Fibroblast of skin of left biceps (primary cell): ENCODE results near the gene KCNN3.

ENCODE experiments used
- DNase-seq, 2 experiments: peaks; one replicate each; pipeline ENCODE4 v3.0.0-alpha.2; 2013; ENCODE audit warnings: low read depth in 2 of 2

KCNN3 gene

DNA sequence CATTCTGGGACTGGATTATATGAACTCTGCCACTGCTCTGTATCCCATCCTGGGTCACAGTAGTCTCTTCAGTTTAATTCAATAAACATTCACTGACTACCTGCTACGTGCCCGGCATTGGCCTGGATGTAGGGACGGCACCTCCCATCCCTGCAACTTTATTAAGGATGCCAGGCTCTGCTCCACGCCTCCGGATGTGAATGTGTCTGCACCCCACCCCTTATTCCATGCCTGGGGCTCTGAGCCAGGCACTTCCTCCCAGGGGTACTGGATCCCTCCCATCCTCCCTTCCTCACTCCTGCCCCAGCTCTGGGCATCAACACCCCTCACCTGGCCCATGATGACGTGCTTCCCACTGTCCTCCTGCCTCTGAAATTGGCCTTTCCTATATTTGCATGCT is 53.7 kb downstream of the KCNN3 start:
- no peak for DNase-seq

DNA sequence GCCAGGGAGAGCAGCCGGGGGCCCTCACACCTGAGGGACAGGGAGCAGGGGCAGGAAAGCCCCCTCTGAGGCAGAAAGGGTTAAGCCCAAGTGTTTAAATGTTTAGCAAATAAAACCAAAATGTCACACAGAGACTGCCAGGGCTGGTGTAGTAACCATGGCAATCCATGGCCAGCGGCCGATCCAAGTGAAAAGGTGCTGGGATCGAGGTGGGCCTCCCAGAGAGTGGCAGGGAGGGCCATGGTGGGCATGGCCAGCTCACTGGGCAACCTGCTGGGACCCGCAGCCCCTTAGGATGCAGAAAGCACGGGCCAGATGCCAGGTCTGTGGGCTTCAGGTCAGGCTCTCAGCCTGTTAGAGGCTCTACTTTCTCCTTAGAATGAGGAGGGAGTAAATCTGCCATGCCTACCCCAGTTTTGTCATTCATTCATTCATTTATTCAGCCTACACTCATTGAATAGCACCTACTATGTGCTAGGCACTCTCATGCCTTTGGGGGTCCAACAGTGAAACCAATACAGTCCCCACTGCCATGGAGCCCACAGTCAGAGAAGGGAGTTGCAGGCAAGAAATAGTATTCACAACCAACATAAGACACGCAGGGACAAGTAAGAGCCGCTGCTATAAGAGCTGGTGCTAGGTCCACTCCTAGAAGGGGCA is 56.1 kb downstream of the KCNN3 start:
- DNase-seq = no peak

DNA sequence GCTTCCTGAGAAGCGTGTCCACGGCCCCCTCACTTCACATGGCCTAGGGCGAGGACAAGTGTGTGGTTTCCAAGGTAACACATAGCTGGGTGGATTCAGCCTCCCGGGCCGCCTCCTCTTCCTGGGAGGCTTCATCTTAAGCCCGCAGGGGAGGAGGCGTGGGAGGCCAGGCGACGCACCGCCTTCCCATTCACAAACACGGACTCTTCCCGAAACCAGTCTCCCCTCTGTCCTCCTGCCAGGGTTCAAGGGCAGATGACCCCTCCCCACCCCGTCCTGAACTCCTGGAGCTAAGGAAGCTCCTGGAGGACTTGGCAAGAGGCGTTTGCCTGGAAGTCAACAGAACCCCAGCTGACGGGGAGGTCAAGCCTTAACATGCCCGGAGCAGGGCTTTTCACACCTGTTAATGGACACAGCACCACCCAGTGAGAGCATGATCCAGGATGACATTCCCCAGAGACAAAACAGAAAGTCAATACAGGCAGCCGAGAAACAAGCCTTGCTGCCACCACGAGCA is 56.7 kb downstream of the KCNN3 start:
- no peak for DNase-seq

DNA sequence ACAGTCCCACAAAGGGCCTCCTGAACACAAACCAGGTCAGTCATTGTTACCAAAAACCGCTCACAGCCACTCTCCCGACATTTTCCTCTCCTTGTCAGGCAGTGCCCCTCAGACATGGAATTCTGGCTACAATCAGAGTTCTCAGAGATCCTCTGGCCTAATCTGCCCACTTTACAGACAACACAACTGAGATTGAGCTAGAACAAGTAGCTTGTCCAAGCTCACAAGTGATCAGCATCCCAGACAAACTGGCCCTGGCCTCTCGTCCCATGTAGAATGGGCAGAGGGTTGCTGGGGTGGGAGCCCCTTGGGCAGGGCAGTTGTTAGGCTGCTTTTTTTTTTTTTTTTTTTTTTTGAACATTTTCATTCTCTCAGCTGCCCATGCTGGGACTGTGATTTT is 57.2 kb downstream of the KCNN3 start:
- DNase-seq = no peak

DNA sequence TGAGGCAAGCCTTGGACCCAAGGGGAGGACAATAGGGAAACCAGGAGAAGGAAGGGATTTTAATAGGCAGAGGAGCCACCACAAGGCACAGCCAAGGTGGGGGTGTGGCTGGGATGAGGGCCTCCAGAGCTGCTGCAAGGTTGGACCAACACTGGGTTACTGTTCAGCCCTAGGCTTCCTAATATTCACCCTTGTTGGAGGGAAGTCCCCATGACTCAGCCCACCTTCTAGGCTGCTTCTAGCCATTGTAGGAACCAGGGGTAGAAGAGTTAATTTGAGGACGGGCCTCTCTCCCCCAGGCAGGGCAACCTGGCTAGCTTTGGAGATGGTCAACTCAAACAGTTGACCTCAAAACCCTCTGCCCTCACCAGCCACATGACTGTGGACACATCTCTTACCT is 59.5 kb downstream of the KCNN3 start:
- no peak for DNase-seq

DNA sequence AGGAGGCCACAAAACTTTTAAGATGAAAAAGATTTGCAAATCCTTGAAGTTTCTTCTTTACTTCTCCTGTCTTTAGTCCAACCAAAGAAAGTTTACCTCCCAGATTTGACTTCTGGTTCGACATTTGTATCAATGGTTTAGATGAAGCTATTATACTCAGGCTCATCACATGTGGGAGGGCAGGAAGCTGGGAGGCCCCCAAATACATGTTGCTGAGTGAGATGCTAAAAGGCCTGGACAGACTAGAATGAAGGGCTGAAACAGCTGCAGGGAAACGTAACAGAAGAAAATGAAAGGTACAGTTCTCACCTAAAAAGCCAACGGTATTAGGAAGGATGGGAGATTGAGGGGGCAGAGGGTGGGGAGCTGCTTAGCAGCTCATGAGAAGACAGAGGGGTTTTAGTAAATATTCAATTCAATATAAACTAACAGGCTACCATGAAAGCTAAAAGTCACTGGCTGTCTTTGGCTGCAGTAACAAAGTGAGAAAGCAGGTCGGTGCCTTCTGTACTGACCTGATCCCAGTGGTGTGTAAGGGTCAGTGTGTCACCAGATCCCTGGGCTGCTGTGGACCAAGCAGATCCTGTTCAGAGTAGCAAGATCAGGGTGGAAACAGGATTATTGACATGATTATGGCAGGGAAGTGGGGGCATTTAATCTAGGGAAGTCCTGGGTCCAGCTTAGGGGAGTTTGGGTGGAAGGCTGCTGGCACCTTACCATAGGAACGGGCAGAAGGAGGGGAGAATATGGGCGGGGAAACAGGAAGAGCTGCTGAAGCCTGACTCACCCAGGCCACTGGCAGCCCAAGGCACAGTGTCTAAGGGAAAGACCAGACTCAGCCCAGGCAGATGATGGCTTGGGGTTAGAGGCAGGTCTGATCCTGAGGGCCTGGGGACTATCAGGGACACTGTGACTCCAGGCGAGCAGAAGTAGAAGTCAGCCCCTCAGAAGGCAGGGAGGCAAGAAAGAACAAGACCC is 60.4 kb downstream of the KCNN3 start:
- no peak for DNase-seq

DNA sequence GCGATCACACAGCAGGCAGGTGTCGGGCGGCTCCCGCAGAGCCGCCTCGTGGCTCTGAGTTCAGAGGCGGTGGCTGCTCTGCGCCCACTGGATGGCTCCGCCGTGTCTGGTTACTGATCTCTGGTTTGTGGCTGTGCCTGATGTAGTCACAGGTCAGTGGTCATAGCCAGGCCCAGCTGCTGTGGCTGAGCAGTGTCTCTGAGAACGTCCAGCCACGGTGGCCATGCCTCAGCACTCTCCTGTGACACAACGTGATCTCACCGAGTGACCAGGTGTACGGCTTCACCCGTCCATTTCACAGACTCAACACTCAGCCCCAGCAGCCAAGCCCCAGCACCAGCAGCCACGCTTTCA is 61.2 kb downstream of the KCNN3 start:
- no peak for DNase-seq

DNA sequence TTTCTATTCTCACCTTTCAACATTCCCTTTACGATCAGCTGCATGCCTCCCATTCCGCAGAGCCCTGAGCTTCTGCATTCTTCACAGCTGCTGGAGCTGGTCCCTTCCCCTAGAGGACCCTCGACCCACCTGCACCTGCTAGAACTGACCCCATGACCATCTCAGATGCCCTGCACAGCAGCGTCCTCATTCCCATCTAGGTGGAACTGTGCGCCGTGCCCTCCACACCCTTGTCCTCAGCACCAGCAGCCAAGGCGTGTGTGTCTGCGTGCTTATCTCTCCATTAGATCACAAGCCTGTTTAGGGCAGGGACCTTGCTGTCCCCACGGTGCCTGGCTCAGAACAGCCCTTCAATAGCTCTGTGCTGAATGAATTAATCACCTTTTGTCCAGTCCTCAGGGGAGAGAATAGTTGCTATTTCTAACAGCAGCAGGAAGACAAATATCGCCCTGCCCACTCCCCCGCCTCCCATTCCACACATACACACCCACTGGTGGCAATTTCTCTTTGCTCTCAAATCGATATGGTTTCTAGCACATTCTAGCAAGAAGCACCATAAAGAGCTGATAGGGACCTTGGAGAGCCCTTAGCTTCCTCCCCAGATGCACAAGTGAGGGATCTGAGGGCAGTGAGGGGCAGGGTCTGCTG is 61.7 kb downstream of the KCNN3 start:
- DNase-seq = no peak

DNA sequence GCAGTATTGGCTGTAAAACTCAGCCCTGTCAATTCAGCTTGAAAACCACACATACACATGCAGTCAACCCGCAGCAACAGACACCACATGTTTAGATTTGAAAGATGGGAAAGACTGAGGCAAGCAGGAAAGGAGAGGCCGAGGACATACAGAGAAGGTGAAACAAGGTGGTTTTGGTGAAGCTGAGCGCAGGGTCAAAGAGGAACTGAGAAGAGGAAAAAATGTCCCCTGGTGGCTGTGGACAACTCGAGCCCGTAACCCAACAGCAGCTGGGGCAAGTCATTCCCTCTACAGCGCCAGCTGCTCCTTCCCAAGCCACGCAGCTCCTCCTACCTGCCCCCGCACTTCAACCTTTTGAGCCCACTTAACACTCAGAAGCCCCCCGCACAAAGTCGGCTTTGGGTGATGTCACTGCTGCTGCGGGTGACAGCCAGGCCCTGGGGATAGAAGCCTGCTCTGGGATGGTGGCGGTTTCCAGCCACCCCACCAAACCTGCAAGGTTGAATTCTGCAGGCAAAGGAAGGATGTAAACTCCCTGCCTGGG is 63.0 kb downstream of the KCNN3 start:
- DNase-seq = no peak

DNA sequence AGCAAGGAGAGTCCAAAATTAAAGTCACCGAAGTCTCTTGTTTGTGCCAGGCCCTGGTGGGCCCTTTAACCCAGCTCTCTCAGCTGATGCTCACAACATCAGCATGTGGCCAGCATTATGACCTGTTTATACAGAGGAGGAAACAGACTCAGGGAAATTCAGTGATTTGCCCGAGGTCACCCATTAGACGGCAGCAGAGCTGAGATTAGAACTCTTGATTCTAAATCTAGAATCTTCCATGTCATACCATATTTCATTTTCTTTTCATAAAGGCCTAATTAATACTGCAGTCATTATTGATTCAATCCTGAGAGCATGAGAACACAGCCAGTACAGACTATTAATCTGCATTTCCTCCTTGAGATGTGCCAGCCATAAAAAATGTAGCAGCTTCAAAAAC is 63.7 kb downstream of the KCNN3 start:
- DNase-seq = no peak

DNA sequence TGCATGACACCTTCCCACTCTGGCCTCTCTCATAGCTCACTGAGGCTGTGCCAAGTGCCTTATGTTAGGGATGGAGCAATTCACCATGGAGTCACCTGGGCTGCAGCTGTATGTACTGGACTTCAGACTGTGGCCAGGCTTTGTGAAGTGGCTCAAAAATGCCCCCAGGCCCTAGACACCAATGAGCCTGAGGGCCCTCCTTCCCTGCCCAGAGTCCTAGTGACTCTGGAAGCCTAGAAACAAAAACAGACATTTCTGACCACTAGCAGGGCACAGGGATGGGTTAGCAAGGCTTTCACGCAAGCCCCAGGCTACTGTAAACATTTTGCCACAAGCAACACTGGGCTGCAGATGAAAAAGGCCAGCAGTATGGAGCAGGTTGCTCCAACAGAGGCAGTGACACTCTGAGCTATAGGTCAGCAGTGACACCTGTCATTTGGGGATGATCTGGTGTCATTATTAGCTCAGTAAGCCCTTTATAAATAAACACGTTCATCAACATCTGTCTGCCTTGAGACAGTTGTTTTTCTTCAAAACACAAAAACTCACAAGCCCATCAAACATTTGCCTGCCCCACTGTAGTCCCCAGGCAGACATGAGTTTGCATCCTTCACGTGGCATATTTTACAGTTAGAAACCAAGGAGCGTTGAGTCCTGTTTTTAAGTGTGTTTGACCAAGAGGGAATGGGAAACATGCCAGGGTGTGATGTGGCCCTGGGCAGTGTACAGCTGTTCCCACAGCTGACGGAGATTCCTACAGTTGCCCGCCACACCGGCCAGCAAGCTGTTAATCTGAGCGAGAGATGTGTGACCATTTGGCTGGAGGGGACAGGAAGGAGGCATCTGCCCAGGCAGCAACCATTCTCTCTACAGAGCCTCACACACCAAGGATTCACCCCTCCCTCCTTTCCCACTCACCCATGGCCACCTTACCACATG is 66.8 kb downstream of the KCNN3 start:
- no peak for DNase-seq

DNA sequence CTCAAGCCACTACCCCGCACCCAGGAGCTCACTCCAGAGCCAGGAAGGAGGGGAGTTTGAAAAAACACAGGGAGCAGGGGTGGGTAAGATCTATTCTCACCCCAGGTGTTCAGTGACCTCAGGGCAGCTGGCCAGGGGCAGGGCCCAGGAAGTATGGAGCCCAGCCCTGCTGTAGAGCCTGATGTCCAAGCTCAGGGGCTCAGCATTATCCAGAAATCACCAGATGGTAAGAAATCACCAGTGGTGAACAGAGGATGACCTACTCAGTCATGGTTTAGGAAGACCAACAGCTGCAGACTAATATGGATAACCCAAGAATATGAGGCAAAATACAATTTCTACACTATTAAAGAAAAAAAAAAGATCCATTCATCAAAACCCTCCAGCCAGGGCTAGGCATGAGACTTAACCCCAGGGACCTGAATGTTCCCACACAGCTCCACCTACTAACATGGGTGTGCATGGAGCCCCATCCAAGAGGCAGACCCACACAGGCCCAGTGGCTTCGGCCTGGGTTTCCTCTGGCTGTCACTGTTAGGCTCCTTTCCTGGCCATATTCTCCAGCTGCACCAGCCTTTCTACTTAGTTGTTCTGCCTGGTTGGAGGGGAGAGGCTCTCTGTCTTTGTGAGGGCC is 67.6 kb downstream of the KCNN3 start:
- DNase-seq = no peak

DNA sequence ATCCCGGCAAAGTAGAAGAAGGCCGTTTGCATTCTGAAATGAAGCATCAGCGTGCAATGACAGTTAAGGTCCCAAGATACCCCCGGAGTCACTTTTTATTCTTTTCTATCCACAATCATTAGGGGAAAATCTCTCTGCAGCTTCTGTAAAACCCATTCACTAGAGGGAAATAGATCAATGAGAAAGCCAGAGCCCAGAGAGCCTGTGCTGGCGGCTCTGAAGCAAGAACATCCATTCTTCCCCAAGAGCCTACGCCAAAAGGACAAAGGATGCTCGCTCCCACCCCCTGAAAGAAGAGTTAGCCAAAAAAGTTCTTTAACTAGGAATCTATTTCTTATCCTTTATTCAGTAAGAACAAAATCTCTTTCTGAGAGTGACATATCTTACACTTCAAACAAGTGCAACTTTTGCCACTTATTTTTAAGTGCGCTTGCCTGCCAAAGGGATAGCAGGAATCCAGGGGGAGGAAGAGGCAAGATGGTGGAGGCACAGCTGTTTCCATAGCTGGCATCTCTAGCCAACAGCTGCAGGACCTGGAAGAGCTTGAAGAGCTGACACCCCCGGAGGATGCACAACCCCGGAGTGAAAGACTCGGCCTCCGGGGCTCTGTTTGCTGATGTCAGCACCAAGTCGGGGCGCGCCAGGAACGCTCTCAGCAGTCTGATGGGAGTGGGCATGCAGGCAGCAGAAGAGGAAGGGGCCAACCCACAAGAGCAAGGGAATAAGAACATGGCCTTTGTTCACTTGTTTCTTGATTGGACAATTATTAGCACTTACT is 68.7 kb downstream of the KCNN3 start:
- DNase-seq = no peak

DNA sequence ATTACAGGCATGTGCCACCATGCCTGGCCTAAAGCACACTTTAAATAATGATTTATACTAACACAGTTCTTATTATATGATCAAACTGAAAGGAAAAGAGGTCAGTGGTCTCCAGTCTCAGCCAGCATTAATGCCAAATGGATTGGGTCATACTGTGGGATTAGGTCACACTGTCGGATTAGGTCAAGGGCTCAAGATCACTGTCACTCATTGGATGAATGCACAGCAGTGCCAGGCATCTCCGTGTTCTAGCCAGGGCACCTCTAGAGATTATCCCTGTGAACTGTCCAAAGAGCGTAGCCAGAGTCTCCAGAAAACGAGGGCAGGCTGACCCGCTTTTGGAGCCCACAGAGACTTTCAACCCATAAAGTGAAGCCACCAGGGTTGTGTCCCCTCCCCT is 70.9 kb downstream of the KCNN3 start:
- DNase-seq = no peak

DNA sequence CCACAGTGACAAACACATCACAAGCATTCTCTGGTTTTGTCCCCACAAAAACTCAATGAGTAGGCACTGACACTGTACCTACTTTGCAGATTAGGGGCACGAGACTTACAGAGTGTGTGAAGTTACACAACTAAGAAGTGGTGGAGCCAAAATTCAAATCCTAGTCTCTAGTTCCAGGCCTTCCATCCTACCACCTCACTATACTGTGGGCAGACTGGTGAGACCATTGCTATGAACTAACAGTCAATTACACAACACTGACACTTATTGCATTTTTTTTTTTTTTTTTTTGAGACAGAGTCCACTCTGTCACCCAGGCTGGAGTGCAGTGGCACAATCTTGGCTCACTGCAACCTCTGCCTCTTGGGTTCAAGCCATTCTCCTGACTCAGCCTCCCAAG is 71.4 kb downstream of the KCNN3 start:
- DNase-seq = no peak

DNA sequence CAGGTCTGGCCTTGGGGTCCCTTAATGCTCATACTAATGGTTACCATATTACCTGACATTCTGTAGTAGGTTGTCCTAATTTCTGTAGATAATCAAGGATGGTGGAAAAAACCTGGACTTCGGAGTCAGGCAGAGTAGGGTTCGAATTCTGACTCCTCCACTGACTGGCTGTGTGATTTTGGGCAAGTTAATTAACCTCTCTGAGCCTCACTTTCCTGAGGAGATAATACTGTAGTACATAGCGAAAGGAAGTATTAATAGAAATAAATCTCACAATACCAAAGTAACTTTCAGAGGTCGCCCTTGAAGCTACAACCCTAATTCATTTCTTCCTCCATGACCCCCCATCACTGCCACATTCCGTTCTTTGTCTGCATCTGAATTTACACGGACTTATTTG is 72.9 kb downstream of the KCNN3 start:
- DNase-seq = no peak

DNA sequence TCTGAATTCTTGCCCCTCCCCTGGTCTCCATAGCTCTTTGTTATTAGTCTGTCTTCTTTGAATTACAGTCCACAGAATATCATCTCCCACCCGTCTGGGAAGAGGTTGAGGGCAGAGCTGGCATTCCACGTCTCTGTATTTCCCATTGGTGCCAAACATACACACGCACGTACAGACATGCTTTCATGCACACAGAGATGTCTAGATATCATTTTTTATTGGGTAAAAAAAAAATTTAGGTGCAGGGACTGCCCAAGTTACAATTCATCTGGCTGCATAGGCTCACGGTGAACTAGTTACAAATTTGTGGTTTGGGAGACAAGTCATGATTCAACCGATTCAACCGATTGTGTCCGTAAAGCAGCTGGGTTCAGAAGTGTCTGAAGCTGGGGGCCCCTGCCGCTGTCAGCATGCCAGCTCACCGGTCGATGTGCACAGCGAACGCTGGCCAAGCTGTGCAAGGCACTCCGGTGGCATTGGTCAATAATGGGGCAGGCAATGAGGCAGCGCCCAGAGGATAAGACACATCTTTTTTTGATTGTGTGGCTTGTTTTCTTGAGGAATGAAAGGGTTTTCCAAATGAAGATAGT is 73.7 kb downstream of the KCNN3 start:
- DNase-seq = no peak

DNA sequence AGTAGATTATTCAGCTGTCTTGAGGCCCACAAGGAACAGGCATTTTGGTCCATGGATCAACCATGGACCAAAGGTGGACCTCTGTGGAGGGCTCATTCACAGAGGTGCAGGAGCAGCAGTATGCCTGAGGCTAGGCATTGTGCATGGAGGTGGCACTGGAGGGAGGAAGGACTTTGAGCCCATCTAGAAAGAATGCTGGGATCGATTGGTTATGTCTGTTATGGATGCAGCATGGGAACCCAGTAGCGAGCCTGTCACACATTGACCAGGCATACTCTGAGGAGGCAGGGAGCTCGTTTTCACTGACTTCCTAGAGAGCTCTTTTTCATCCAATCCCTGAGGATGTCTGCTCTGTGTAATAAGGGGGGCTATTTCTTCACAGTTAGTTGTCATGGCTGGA is 75.5 kb downstream of the KCNN3 start:
- no peak for DNase-seq

DNA sequence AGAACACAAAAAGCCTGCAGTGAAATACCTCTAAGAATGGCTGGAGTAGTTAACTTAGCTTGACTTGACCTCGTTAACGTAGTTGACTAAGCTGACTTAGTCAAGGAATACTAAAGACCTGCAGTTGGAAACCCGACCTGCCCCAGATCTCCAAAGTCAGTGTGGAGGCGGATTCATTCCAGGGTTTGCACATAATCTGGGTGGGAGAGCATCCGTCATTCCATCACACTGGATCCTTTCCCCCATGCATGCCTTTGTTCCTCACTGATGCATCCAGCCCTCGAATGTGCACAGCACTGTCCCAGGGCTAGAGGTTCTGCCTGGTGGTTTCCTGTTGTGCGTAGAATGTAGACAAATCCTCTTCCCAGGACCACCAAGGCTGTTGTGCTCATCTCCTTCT is 76.4 kb downstream of the KCNN3 start:
- no peak for DNase-seq

DNA sequence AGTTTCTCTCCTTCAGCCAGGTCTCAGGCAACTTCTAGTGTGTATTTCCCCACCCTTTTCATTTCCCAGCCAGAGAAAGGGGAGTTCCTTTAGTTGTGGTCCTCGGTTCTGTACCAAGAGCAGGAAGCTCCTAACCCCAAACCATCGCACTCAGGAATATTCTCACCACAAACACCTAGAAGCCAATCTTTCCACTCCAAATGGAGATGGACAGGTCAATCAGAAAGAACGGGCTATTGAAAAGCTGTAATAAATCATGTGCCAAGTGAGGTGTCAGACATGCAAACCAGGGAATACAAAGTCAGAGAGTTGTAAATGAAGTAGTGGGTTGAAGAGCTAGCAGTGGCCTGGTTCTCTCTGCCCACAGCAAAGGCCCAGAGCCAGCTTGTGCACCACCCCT is 77.2 kb downstream of the KCNN3 start:
- DNase-seq = no peak
